Measurements from ENCODE around the gene NAV2.
"Not testable (repeated sequence)": the region's sequence is repeated elsewhere in the genome, so short reads cannot be mapped to it uniquely, and the experiment has no call there.

The NAV2 gene

DNA sequence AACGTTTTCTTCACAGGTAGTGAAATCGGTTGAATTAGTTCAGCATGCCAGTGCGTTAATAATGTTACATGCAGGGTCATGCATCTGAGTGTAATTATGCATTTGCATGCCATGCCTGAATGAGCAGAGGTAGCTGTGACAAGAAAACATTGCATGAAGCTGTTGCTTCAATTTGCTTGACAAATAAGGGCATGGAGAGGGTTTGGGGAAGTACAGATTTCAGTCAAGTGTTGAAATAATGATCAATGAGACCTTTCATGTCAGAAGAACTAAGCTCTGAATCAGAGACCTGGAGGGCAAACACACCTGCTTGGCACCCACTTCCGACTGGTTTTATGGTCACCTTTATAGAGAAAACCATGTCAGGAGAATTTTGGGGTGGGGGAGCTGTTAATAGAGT is 226.2 kb downstream of the NAV2 start:
- H3K4me3 ChIP-seq (ENCODE audit: low read depth, low read length), result no peak overlapping the region

GRCh38 chr11:19939415-19939929 is 226.8 kb downstream of the NAV2 start:
- no peak overlapping the region for H3K4me3 ChIP-seq (ENCODE audit: low read depth, low read length)

GRCh38 chr11:19940831-19941230 is 228.2 kb downstream of the NAV2 start:
- H3K4me3 ChIP-seq (ENCODE audit: low read depth, low read length), result no peak overlapping the region

- H3K4me3 ChIP-seq (ENCODE audit: low read depth, low read length), result no peak overlapping the region
These were observed 234.0 kb downstream of the NAV2 start for GRCh38 chr11:19946681-19947080.

DNA sequence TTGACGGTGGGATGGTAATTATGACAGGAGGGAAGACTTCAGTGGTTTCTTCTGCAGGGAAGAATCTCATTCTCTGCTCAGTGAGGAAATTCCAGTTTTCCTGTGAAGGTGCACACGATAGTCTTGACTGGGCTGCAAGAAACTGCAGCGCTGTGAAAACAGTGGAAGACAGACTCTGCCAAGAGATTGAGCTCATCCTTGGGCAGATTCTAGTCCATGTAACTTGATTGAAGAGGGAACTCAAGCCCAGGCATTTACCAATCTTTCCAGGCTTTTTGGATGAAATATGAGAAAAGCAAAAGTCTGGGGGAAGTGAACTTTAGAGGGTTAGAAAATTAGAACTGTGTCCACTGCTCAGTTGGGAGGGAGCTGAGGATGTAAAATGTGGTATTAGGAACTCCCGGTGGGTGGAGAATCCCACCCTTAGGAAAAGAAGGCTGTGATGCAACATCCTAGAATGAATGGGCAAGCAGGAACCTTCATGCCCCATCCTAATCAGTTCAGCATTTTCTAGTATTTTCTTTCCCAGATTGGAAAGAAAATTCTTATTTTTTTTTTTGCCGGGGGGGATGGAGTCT is 235.0 kb downstream of the NAV2 start:
- H3K4me3 ChIP-seq (ENCODE audit: low read depth, low read length), result no peak overlapping the region

GRCh38 chr11:19949606-19950005 is 237.0 kb downstream of the NAV2 start:
- no peak overlapping the region for H3K4me3 ChIP-seq (ENCODE audit: low read depth, low read length)

DNA sequence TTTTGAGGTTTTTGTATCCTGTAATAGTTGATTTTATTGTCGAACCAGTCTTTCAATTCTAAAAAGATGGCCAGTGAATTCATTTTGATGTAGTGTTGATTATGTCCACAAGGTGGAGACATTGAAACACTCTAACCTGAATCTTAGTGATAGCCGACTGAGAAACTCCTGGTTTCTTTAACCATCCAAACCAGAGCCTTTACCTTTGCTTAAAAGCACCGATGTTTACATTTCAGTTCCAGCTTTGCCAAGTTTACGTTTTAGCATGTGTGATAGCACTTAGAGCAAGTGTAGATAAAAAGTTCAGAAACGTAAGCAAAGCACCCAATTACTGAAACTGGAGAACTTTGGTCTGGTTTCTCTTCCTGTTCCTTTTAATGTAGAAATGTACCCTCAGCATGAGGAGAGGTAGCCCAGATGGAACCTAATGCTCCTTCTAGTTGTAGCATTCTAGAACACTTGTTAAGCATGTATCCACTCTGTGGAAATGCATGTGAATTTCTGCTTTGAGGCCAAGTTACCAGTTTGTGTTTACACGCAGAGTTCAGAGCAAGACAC is 239.0 kb downstream of the NAV2 start:
- H3K4me3 ChIP-seq (ENCODE audit: low read depth, low read length), result no peak overlapping the region

- no peak overlapping the region for H3K4me3 ChIP-seq (ENCODE audit: low read depth, low read length)
These were observed 239.5 kb downstream of the NAV2 start for GRCh38 chr11:19952116-19952605.

DNA sequence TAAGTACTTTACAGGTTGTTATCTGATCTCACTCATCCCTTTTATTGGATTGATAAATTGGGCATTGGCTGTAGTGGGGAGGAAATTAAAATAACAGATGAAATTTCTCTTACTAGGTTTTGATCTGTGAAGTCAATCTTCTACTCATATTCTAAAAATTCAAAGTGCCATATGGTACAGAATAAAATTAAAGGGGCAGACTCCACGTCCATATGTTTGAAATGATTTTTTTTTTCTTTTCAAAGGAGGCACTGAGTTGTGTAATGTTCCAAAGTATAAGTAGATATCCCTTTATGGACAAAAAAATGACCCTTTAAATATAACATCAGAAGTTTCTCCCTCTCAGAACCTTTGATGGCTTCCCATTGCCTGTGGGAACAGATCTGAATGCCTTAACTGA is 240.3 kb downstream of the NAV2 start:
- no peak overlapping the region for H3K4me3 ChIP-seq (ENCODE audit: low read depth, low read length)

DNA sequence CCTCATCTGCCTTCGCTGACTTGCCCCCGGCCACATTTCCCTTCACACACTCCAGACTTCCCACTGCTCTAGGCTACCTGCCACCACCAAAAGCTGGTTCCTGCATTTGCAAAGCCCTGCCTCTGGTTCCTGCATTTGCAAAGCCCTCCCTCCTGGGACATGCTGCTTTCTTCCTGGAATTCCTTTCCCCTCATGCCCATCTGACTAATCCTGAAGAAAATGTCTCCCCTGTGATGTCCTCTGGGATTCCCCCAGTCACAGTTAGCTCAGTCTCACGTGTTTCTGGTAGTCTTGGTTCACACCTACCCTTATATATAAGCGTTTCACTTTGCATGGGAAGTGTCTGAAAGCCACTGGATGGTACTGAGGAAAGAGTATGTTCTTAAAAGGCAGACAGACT is 240.7 kb downstream of the NAV2 start:
- no peak overlapping the region for H3K4me3 ChIP-seq (ENCODE audit: low read depth, low read length)

GRCh38 chr11:19953909-19954308 is 241.3 kb downstream of the NAV2 start:
- H3K4me3 ChIP-seq (ENCODE audit: low read depth, low read length), result no peak overlapping the region

GRCh38 chr11:19954899-19955298 is 242.3 kb downstream of the NAV2 start:
- no peak overlapping the region for H3K4me3 ChIP-seq (ENCODE audit: low read depth, low read length)

- H3K4me3 ChIP-seq (ENCODE audit: low read depth, low read length), result no peak overlapping the region
These were observed 243.0 kb downstream of the NAV2 start for GRCh38 chr11:19955660-19956059.

DNA sequence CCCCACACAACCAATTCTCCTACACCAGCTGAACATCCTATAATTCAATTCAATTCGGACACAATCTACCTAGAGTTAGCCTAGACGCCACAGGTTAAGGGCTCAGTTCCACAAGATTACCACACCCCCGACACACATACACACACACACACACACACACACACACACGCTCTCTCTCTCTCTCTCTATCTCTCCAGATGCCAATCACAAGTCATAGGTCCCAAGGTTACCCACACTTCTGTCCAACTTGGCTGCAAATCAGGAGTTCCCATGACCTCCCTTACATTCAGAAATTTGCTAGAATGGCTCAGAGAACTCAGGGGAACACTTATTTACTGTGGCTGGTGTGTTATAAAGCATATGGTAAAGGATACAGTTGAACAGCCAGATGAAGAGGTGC is 243.6 kb downstream of the NAV2 start:
- no peak overlapping the region for H3K4me3 ChIP-seq (ENCODE audit: low read depth, low read length)

DNA sequence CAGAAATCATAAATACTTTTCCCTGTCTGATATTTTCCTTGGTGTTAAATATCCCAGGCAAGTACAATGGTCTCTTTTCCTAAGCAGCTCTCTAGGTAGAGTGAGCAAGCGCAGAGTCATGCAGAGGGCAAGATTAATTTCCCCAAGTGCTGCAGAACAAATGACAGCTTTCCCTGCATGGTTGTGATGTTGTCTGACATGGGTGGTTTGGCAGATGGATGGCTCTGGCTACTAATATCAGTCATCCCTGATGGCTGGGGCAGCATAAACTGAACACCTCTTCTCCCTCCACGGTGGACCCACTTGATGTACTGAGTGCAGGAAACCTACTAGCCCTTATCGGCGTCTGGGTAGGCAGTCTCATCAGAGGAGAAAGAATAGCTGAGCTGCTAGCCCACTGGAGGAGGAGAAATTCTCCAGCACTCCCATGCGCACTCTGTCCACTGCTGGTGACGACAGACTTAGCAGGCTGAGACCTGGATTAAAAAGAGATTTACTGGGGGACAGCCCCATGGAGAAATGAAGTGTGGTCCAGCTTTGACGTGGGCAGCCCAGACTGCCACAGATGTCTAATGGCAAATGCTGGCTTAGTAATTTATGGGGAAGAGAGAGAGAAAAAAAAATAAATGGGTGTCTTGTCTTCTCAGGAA is 244.8 kb downstream of the NAV2 start:
- H3K4me3 ChIP-seq (ENCODE audit: low read depth, low read length), result no peak overlapping the region

DNA sequence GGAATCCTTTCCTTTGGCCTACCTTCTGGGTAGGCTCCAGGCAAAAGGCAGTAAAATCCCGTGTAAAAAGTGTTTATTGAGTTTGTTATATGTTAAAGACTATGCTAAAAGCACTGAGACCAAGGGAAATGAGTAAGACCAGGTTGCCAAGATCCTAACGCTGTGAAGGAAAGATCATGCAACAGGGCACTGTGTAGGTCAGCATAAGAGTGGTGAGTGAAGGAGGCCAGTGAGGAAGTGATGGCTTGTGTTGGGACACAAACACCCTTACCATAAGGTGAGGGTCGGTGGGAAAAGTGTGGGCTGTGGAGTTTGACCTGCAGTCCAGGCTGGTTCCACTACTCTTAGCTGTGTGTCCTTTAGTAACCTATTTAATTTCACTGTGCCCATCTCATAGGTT is 245.6 kb downstream of the NAV2 start:
- no peak overlapping the region for H3K4me3 ChIP-seq (ENCODE audit: low read depth, low read length)

DNA sequence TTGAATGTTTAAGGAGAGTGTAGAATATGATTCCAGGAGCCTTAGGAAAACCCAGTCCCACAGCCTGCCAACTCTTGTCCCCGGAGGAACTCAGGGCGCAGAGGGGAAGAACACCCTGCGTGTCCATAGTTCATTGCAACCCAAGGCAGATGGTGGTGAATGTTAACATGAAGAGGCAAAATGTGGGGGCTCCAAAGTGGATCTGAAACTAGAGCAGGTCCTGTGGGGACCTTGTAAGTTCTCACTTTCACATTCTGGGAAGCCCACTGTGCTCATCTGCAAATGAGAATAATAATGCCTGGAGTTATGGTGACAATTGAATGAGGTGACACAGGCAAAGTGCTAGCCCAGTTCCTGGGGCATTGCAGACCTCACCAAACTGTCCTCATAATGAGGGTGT is 246.6 kb downstream of the NAV2 start:
- no peak overlapping the region for H3K4me3 ChIP-seq (ENCODE audit: low read depth, low read length)

DNA sequence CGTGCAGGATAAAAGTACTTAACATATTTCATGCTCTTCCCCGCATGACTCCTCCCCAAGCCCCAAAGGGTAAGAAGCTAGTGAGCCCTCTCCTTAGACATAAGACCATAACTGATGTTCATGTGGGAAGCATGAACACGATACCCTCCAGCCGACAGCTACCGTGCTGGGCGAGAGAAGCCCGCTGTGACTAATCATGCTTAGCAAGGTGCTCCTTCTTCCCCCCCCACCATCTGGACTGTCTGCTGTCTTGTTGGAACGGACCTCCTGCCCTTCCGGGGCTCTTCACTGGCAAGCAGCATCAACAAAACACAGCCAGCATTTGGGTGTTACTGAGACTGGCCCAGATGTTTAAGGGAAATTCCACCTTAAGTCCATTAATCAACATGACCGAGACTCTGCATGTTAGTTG is 247.0 kb downstream of the NAV2 start:
- H3K4me3 ChIP-seq (ENCODE audit: low read depth, low read length), result no peak overlapping the region

DNA sequence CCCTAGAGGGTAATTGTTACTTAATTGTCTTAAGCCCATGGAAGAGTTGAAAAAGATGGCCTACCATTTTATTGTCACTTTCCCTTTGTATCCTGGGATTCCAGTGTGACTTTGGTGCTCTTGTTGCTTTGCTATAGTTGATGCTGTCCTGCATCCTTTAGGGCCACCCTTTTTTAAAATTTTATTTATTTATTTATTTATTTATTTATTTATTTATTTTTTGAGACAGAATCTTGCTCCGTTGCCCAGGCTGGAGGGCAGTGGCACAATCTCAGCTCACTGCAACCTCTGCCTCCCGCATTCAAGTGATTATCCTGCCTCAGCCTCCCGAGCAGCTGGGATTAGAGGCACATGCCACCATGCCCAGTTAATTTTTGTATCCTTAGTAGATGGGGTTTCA is 247.8 kb downstream of the NAV2 start:
- H3K4me3 ChIP-seq (ENCODE audit: low read depth, low read length), result not testable (repeated sequence)

GRCh38 chr11:19961225-19961624 is 248.6 kb downstream of the NAV2 start:
- H3K4me3 ChIP-seq (ENCODE audit: low read depth, low read length), result no peak overlapping the region

GRCh38 chr11:19962053-19962800 is 249.6 kb downstream of the NAV2 start:
- no peak overlapping the region for H3K4me3 ChIP-seq (ENCODE audit: low read depth, low read length)

GRCh38 chr11:19962801-19963175 is 250.2 kb downstream of the NAV2 start:
- no peak overlapping the region for H3K4me3 ChIP-seq (ENCODE audit: low read depth, low read length)

Data from iPS-11a (cell line).